ENCODE results near the gene C1QTNF8. TPM values are rescaled to one million over a fixed set of nuclear protein-coding genes. Genes with fewer than 3 reads are reported as not detected.

C1QTNF8 gene
- total RNA-seq, 1 experiment from 2014 or later = 0.27 TPM

- Histone ChIP-seq H4K20me1 (ENCODE audit: insufficient read depth) (no peaks in the 10 kb centered on the region), H3K27ac (ENCODE audit: low read depth, low read length) (no peak overlapping the region), H3K36me3 (ENCODE audit: control insufficient read depth in 1 of 2, insufficient read depth in 2 of 2, low read length in 2 of 2) (no peaks in the 10 kb centered on the region), H2AFZ (ENCODE audit: low read depth, low read length, poor library complexity, severe bottlenecking) (no peak overlapping the region), H3K4me1 (ENCODE audit: control insufficient read depth in 1 of 2, insufficient read depth in 2 of 2, low read length in 2 of 2) (peaks cover 9 to 27% of the 10 kb centered on the region in 2 experiments; a peak in 3 of 4 replicates), H3K4me2 (ENCODE audit: low read length) (no peak overlapping the region), H3K9me2 (ENCODE audit: insufficient read depth) (no peaks in the 10 kb centered on the region), H3K4me3 (replicated peaks in 1 of 2; ENCODE audit: low read depth in 1 of 2, low read length in 2 of 2) (no peak overlapping the region), H3K27me3 (ENCODE audit: insufficient read depth, low read length) (no peaks in the 10 kb centered on the region), H3K79me2 (ENCODE audit: insufficient read depth, low read length) (no peaks in the 10 kb centered on the region), H3K9me3 (ENCODE audit: control insufficient read depth in 1 of 2, insufficient read depth in 1 of 2, low read depth in 1 of 2, low read length in 2 of 2) (no peaks in the 10 kb centered on the region), H3K9ac (ENCODE audit: low read length) (no peak overlapping the region)
- CTCF ChIA-PET = no interaction called here
- POLR2A ChIA-PET = no interaction called here
- no TSS peak for BruUV-seq (replicated peaks)
- DNase-seq (ENCODE audit: low read depth, low spot score) (no peak), ATAC-seq (no peak)
- intact Hi-C loops (cut with micrococcal nuclease) = loop anchor here (10.0 kb wide), 1 partner anchor 159 kb away; no protein-coding TSS in a partner anchor
- TF ChIP-seq ELF1 (IDR thresholded peaks at IDR 0.05; ENCODE audit: borderline replicate concordance, low read depth) (no peak), ATF3 (IDR thresholded peaks at IDR 0.05) (no peak), SP1 (IDR thresholded peaks at IDR 0.05; ENCODE audit: low read depth) (no peak), POLR2AphosphoS5 (IDR thresholded peaks at IDR 0.05; ENCODE audit: low read depth, low read length) (no peak), EZH2phosphoT487 (IDR thresholded peaks at IDR 0.05; ENCODE audit: borderline replicate concordance) (no peak), TCF7L2 (IDR thresholded peaks at IDR 0.05; ENCODE audit: borderline replicate concordance, extremely low read depth, insufficient read depth, insufficient read length) (no peak), EZH2 (IDR thresholded peaks at IDR 0.05) (no peak), RAD21 (IDR thresholded peaks at IDR 0.05; ENCODE audit: low read depth) (no peak), EGR1 (IDR thresholded peaks at IDR 0.05; ENCODE audit: low read depth) (no peak), JUND (IDR thresholded peaks at IDR 0.05) (no peak), CEBPB (IDR thresholded peaks at IDR 0.05; ENCODE audit: low read depth) (no peak), CBX3 (IDR thresholded peaks at IDR 0.05; ENCODE audit: low read depth) (no peak), MAX (IDR thresholded peaks at IDR 0.05) (no peak), ZNF274 (IDR thresholded peaks at IDR 0.05; ENCODE audit: low read depth, low read length) (no peak), SIN3A (IDR thresholded peaks at IDR 0.05; ENCODE audit: low read depth) (no peak)
- RAD21 ChIA-PET (ENCODE audit: low non-redundant PET in 1 of 2, low total read pairs in 2 of 2, uncharacterized antibody in 2 of 2, unreplicated experiment in 2 of 2) = no interaction called here
Observed at GRCh38 chr16:1053700-1054368, 42.2 kb downstream of the C1QTNF8 start.
